Epithelial cell of esophagus (primary cell): ENCODE results near the gene SMTNL1.

Experiments used
- DNase-seq: peaks from one replicate; pipeline ENCODE4 v3.0.0; 2010; ENCODE audit warnings: low read depth
- H3K4me3 ChIP-seq: 2 replicates; pipeline ENCODE4 v1.5.1; 2011; ENCODE audit warnings: mild to moderate bottlenecking, low read length, control low read depth
- TF ChIP-seq, protein P1 (sequence below): IDR thresholded peaks from 2 replicates; pipeline ENCODE4 v1.5.1; 2011; ENCODE audit warnings: low read depth, mild to moderate bottlenecking, low read length, control low read depth, inconsistent platforms; ENCODE audit not compliant: insufficient read depth; ENCODE audit errors: missing control alignments

The SMTNL1 gene

DNA sequence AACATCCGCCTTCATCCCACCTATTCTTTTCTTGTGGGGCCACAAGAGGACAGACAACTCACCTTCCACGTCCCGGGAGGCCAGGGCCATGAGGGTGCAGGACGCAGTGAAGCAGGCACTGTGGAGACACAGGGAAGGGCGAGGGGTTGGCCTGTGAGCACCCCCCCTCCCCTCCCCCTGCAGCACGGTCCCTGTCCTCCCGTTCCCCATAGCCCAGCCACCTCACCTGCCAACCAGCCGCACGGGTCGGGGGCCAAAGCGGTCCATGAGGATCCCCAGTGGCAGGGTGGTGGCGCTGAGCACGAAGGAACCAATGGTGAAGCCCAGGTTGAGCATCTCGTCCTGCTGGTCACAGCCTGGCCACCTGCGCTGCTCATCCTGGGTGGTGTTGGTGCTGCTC lies 36.5 kb upstream of the SMTNL1 start:
- TF ChIP-seq, protein P1, sequence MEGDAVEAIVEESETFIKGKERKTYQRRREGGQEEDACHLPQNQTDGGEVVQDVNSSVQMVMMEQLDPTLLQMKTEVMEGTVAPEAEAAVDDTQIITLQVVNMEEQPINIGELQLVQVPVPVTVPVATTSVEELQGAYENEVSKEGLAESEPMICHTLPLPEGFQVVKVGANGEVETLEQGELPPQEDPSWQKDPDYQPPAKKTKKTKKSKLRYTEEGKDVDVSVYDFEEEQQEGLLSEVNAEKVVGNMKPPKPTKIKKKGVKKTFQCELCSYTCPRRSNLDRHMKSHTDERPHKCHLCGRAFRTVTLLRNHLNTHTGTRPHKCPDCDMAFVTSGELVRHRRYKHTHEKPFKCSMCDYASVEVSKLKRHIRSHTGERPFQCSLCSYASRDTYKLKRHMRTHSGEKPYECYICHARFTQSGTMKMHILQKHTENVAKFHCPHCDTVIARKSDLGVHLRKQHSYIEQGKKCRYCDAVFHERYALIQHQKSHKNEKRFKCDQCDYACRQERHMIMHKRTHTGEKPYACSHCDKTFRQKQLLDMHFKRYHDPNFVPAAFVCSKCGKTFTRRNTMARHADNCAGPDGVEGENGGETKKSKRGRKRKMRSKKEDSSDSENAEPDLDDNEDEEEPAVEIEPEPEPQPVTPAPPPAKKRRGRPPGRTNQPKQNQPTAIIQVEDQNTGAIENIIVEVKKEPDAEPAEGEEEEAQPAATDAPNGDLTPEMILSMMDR: no peak
- no peak overlapping the region for H3K4me3 ChIP-seq
- no peak for DNase-seq

DNA sequence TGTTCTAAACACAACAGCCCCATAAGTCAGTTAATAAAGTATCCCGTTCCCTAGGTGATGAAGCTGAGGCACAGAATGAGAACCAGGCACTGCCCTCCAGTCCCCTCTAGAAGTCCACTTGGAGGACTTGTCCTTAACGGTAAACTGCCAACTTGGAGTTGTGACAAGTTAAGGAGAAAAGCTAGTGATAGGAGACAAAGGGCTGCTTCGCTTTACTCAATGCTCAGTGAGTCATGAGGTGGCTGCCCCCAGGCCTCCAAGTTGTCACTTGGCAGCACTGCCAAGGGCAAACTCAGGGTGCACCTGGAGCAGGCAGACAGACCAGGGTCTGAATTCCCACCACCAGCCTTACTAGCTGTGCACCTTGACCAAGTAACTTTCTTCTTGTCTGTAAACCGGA lies 35.4 kb upstream of the SMTNL1 start:
- no peak for DNase-seq
- H3K4me3 ChIP-seq: no peak overlapping the region

DNA sequence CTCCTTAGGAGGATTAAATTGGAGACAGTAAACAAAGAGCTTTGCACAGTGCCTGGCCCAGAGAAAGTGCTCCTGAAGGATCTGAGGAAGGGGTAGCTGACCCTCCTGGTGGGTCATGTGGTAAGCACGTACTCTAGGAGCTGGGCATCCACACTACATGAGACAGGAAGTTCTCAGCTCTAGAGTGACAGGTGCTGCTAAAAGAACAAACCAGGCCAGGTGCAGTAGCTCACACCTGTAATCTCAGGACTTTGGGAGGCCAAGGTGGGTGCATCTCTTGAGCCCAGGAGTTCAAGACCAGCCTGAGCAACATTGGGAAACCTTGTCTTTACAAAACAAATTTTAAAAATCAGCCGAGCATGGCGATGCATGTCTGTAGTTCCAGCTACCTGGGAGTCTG lies 35.0 kb upstream of the SMTNL1 start:
- TF ChIP-seq, protein P1: no peak
- no peak overlapping the region for H3K4me3 ChIP-seq
- no peak for DNase-seq

More for the DNA sequence above, 35.4 kb upstream of the SMTNL1 start:
- TF ChIP-seq, protein P1: no peak

GRCh38 chr11:57502870-57503269 lies 34.5 kb upstream of the SMTNL1 start:
- no peak for DNase-seq
- TF ChIP-seq, protein P1: no peak
- no peak overlapping the region for H3K4me3 ChIP-seq

DNA sequence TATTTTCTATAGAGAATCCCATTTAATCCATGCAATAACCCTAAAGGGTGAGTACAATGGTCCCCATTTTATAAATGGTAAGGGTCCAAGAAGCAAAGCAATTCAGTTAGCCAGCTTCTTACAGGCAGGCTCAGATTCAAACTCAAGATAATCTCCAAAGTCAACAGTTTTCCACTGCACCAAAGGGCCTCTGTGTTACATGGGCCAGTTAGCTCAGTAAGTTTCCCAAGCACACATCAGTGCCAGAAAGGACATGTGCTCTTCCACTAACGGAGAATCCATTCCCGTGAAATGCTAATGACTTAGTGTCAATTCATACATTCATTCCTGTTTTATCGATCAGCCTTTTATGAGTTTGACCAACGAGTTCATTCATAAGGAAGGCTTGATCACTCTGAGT lies 32.9 kb upstream of the SMTNL1 start:
- no peak overlapping the region for H3K4me3 ChIP-seq
- TF ChIP-seq, protein P1: no peak
- no peak for DNase-seq

DNA sequence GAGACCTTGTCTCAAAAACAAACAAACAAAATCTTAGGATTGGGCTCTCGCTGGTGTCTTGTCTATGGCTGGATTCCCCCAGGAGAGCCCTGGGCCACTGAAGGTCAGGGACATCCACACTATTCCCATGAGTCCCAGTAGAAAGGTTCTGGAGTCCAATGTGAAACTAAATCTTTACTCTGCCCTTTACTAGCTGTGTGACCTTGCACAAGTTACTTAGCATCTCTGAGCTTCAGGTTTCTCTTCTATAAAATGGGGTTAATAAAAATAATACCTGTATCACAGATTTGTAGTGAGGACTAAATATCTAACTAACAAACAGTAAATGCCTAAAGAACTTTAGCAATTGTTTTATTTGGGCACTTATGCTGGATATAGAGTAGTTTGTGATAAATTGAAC lies 30.9 kb upstream of the SMTNL1 start:
- H3K4me3 ChIP-seq: no peak overlapping the region
- TF ChIP-seq, protein P1: no peak
- no peak for DNase-seq

GRCh38 chr11:57508341-57509170 lies 28.8 kb upstream of the SMTNL1 start:
- no peak for DNase-seq
- H3K4me3 ChIP-seq: no peak overlapping the region
- TF ChIP-seq, protein P1: no peak
